GM19239 (cell line): ENCODE measurements around the gene AP3B1.

Experiments used
- DNase-seq: peaks from one replicate; pipeline ENCODE4 v3.0.0; 2011; ENCODE audit warnings: low spot score; ENCODE audit not compliant: insufficient read length
- FAIRE-seq: peaks from 2 replicates; lab custom pipeline; 2011; peaks lifted over from hg19 to GRCh38; lab: Jason Lieb, UNC

AP3B1 gene

GRCh38 chr5:78260771-78261170, 33.7 kb downstream of the AP3B1 start:
- DNase-seq (no peak), FAIRE-seq (no peak)

- FAIRE-seq: no peak
- DNase-seq: no peak
Observed at GRCh38 chr5:78253201-78253600, 41.3 kb downstream of the AP3B1 start.

GRCh38 chr5:78252715-78253114, 41.8 kb downstream of the AP3B1 start:
- DNase-seq (no peak), FAIRE-seq (no peak)

- DNase-seq (no peak), FAIRE-seq (no peak)
Observed at GRCh38 chr5:78251663-78252284, 42.7 kb downstream of the AP3B1 start.

- DNase-seq: no peak
- FAIRE-seq: no peak
Observed at GRCh38 chr5:78245136-78245535, 49.4 kb downstream of the AP3B1 start.

GRCh38 chr5:78243639-78244038, 50.9 kb downstream of the AP3B1 start:
- no peak for FAIRE-seq

GRCh38 chr5:78243091-78243490, 51.4 kb downstream of the AP3B1 start:
- DNase-seq (no peak), FAIRE-seq (no peak)

More at GRCh38 chr5:78243639-78244038, 50.9 kb downstream of the AP3B1 start:
- DNase-seq: no peak

- no peak for DNase-seq
- no peak for FAIRE-seq
Observed at GRCh38 chr5:78242001-78242400, 52.5 kb downstream of the AP3B1 start.

- DNase-seq (no peak), FAIRE-seq (no peak)
Observed at GRCh38 chr5:78237911-78238310, 56.6 kb downstream of the AP3B1 start.

GRCh38 chr5:78236046-78236445, 58.5 kb downstream of the AP3B1 start:
- DNase-seq: no peak
- FAIRE-seq: no peak

- DNase-seq (no peak), FAIRE-seq (peak; percentile 39)
Observed at GRCh38 chr5:78235289-78235688, 59.2 kb downstream of the AP3B1 start.

GRCh38 chr5:78234804-78235203, 59.7 kb downstream of the AP3B1 start:
- no peak for DNase-seq
- no peak for FAIRE-seq

- FAIRE-seq: no peak
Observed at GRCh38 chr5:78232163-78232562, 62.3 kb downstream of the AP3B1 start.

GRCh38 chr5:78224358-78224757, 70.1 kb downstream of the AP3B1 start:
- DNase-seq (no peak), FAIRE-seq (peak; percentile 23)

More at GRCh38 chr5:78232163-78232562, 62.3 kb downstream of the AP3B1 start:
- DNase-seq: no peak

GRCh38 chr5:78221964-78222451, 72.5 kb downstream of the AP3B1 start:
- DNase-seq (peak; percentile 43), FAIRE-seq (peak; percentile 100)

GRCh38 chr5:78221467-78221866, 73.0 kb downstream of the AP3B1 start:
- FAIRE-seq: peak; percentile 67
- no peak for DNase-seq

- DNase-seq (no peak), FAIRE-seq (peak; percentile 23)
Observed at GRCh38 chr5:78215972-78216371, 78.5 kb downstream of the AP3B1 start.

GRCh38 chr5:78215565-78215964, 78.9 kb downstream of the AP3B1 start:
- FAIRE-seq: no peak

GRCh38 chr5:78213799-78214198, 80.7 kb downstream of the AP3B1 start:
- DNase-seq (no peak), FAIRE-seq (peak; percentile 18)

More at GRCh38 chr5:78215565-78215964, 78.9 kb downstream of the AP3B1 start:
- no peak for DNase-seq

GRCh38 chr5:78211052-78211451, 83.4 kb downstream of the AP3B1 start:
- DNase-seq: no peak
- no peak for FAIRE-seq

- DNase-seq: no peak
Observed at GRCh38 chr5:78204241-78204640, 90.3 kb downstream of the AP3B1 start.

GRCh38 chr5:78203815-78204214, 90.7 kb downstream of the AP3B1 start:
- DNase-seq: no peak
- no peak for FAIRE-seq

More at GRCh38 chr5:78204241-78204640, 90.3 kb downstream of the AP3B1 start:
- no peak for FAIRE-seq
